CD4-positive, alpha-beta T cell treated with Interleukin-6 for 4 hours (primary cell): ENCODE data around the gene CD1C.
"Not testable (repeated sequence)": the region's sequence is repeated elsewhere in the genome, so short reads cannot be mapped to it uniquely, and the experiment has no call there.

ENCODE experiments used
- DNase-seq: peaks from one replicate; pipeline ENCODE4 v3.0.0-alpha.2; 2020; ENCODE audit warnings: mixed read lengths

The CD1C gene

GRCh38 chr1:158289811-158290210, at the start of gene CD1C:
Gene CD1C, plus strand, starts transcription at chr1:158289923. Its CDS starts 142 bp downstream, at chr1:158290065.
- DNase-seq = no peak

GRCh38 chr1:158246650-158247049, 43.1 kb upstream of the CD1C start:
- peak; percentile 2 for DNase-seq

- peak; percentile 38 for DNase-seq
These were observed 41.6 kb upstream of the CD1C start for GRCh38 chr1:158248118-158248517.

GRCh38 chr1:158248771-158249170, 41.0 kb upstream of the CD1C start:
- no peak for DNase-seq

GRCh38 chr1:158249646-158250045, 40.1 kb upstream of the CD1C start:
- no peak for DNase-seq

GRCh38 chr1:158251163-158251562, 38.6 kb upstream of the CD1C start:
- DNase-seq = no peak

GRCh38 chr1:158255656-158256055, 34.1 kb upstream of the CD1C start:
- no peak for DNase-seq

GRCh38 chr1:158256747-158257146, 33.0 kb upstream of the CD1C start:
- not testable (repeated sequence) for DNase-seq

GRCh38 chr1:158257888-158258287, 31.8 kb upstream of the CD1C start:
- DNase-seq = no peak

- no peak for DNase-seq
These were observed 30.6 kb upstream of the CD1C start for GRCh38 chr1:158259117-158259516.

- no peak for DNase-seq
These were observed 17.0 kb upstream of the CD1C start for GRCh38 chr1:158272681-158273080.

GRCh38 chr1:158274797-158275196, 14.9 kb upstream of the CD1C start:
- no peak for DNase-seq

GRCh38 chr1:158282421-158282820, 7.3 kb upstream of the CD1C start:
- DNase-seq = not testable (repeated sequence)

- DNase-seq = no peak
These were observed 5.8 kb upstream of the CD1C start for GRCh38 chr1:158283965-158284364.

- DNase-seq = no peak
These were observed 3.9 kb upstream of the CD1C start for GRCh38 chr1:158285756-158286241.

GRCh38 chr1:158286487-158286886, 3.2 kb upstream of the CD1C start:
- no peak for DNase-seq

GRCh38 chr1:158286941-158287346, 2.8 kb upstream of the CD1C start:
- no peak for DNase-seq

- DNase-seq = no peak
These were observed 660 bp downstream of the CD1C start for GRCh38 chr1:158290321-158290844.

GRCh38 chr1:158295791-158296190, 6.1 kb downstream of the CD1C start:
- DNase-seq = no peak

GRCh38 chr1:158310623-158311022, 20.9 kb downstream of the CD1C start:
- no peak for DNase-seq

- DNase-seq = no peak
These were observed 21.3 kb downstream of the CD1C start for GRCh38 chr1:158311066-158311465.

- no peak for DNase-seq
These were observed 34.1 kb downstream of the CD1C start for GRCh38 chr1:158323866-158324265.

GRCh38 chr1:158324395-158324794, 34.7 kb downstream of the CD1C start:
- DNase-seq = no peak

- DNase-seq = no peak
These were observed 37.8 kb downstream of the CD1C start for GRCh38 chr1:158327481-158327880.

GRCh38 chr1:158328426-158328825, 38.7 kb downstream of the CD1C start:
- DNase-seq = no peak
